Caco-2 (cell line): ENCODE results near the gene MED17. TPM values are rescaled to one million over a fixed set of nuclear protein-coding genes. Genes with fewer than 3 reads are reported as not detected.
A peak's percentile ranks its signal among the peaks of the same experiment; 100 is the strongest.

Source experiments
- BruUV-seq: library from RNA; stranded (reverse); fragments of 400-500 nt; replicated peaks from 2 replicates; lab custom pipeline; 2021; lab: Mats Ljungman, UMichigan
- CTCF ChIA-PET: fragments of 300-600 bp; sonication (Branson Sonifier 250); formaldehyde crosslinking; loops from one replicate; lab custom pipeline; 2022; ENCODE audit warnings: antibody characterized with exemption; lab: Charles Lee
- POLR2A ChIA-PET: fragments of 300-600 bp; sonication (Branson Sonifier 250); formaldehyde crosslinking; loops from one replicate; lab custom pipeline; 2022; ENCODE audit warnings: antibody characterized with exemption; lab: Charles Lee
- DNase-seq, 2 experiments: peaks; one replicate each; pipeline versions ENCODE4 v3.0.0 to v3.0.0-alpha.2; 2020 to 2022
- H3K27me3 ChIP-seq: replicated peaks from 2 replicates; pipeline ENCODE4 v1.6.0; 2011; ENCODE audit warnings: low read length; ENCODE audit not compliant: control insufficient read depth, insufficient read depth
- H3K36me3 ChIP-seq: 2 replicates; pipeline ENCODE4 v1.5.1; 2011; ENCODE audit warnings: low read length; ENCODE audit not compliant: control insufficient read depth, insufficient read depth
- H3K4me1 ChIP-seq: fragments of 250-450 bp; sonication (Bioruptor Pico); 2 replicates; pipeline ENCODE4 v1.5.1; 2020; ENCODE audit warnings: mild to moderate bottlenecking
- H3K4me3 ChIP-seq: 2 replicates; pipeline ENCODE4 v1.5.1; 2011; ENCODE audit warnings: low read depth, mild to moderate bottlenecking, control low read depth, low read length
- H3K9me3 ChIP-seq: fragments of 250-450 bp; sonication (Bioruptor Pico); 2 replicates; pipeline ENCODE4 v1.5.1; 2020; ENCODE audit warnings: mild to moderate bottlenecking, moderate library complexity
- H3K27ac Mint-ChIP-seq: one replicate; pipeline ENCODE4 v1.8.0; 2022; ENCODE audit warnings: mixed read lengths; ENCODE audit not compliant: unreplicated experiment
- H3K27me3 Mint-ChIP-seq: one replicate; pipeline ENCODE4 v1.8.0; 2022; ENCODE audit warnings: mixed read lengths; ENCODE audit not compliant: insufficient read depth, unreplicated experiment
- H3K36me3 Mint-ChIP-seq: one replicate; pipeline ENCODE4 v1.8.0; 2022; ENCODE audit warnings: mild to moderate bottlenecking, mixed read lengths; ENCODE audit not compliant: insufficient read depth, unreplicated experiment
- H3K4me1 Mint-ChIP-seq: one replicate; pipeline ENCODE4 v1.8.0; 2022; ENCODE audit warnings: low read depth, mixed read lengths; ENCODE audit not compliant: unreplicated experiment
- H3K4me3 Mint-ChIP-seq: one replicate; pipeline ENCODE4 v1.8.0; 2022; ENCODE audit warnings: mild to moderate bottlenecking, moderate library complexity, mixed read lengths; ENCODE audit not compliant: unreplicated experiment
- H3K9me3 Mint-ChIP-seq: one replicate; pipeline ENCODE4 v1.8.0; 2022; ENCODE audit warnings: mixed read lengths; ENCODE audit not compliant: unreplicated experiment
- intact Hi-C: fragments of 100-400 bp; cut with micrococcal nuclease; formaldehyde crosslinking; loops from one replicate; pipeline ENCODE4 v1.10.0; 2022; ENCODE audit not compliant: unreplicated experiment
- total RNA-seq: library from RNA; stranded (reverse); gene quantifications from 2 replicates; pipeline ENCODE4 v1.2.3, GENCODE V29; 2022
- TF ChIP-seq, protein P1 (sequence below), 2 experiments: fragments of 200-600 bp in 1 of 2; IDR thresholded peaks; 1 replicate in 1 of 2; 2 replicates in 1 of 2; pipeline versions ENCODE4 v1.5.1 to v1.8.0; 2011 to 2022; ENCODE audit warnings: antibody characterized with exemption in 1 of 2, control low read depth in 1 of 2, inconsistent platforms in 1 of 2, low read depth in 1 of 2, low read length in 1 of 2, mild to moderate bottlenecking in 1 of 2, moderate library complexity in 1 of 2; ENCODE audit not compliant: insufficient read depth in 1 of 2, severe bottlenecking in 1 of 2, unreplicated experiment in 1 of 2

Gene MED17
- total RNA-seq, 1 experiment from 2014 or later, result 54.0 TPM

DNA sequence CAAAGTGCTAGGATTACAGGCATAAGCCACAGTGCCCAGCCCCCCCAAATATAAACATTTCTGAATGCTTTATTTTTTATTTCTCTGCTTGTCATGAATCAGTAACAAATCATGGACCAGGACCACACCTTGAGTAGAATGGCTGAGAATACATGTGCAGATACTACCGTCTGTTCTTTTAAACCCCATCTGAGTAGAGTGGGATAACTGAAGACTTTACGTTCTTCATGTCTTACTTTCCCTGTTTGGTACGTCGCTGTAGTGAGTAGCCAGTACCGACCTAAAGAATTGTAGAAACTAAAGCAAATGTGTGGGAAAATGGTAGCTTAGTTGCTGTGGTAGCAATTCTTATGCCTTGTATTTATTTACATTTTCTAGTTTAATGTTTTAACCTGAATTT, 29.9 kb downstream of the MED17 start:
- no TSS peak for BruUV-seq
- Histone ChIP-seq H3K27me3 (no peaks in the 10 kb centered on the region), H3K4me1 (peaks cover 29% of the 10 kb centered on the region), H3K4me3 (no peak overlapping the region), H3K9me3 (no peaks in the 10 kb centered on the region), H3K36me3 (peaks cover 5% of the 10 kb centered on the region; the same call in 1 of the 2 replicates)
- Mint-ChIP-seq H3K27me3 (no peaks in the 10 kb centered on the region), H3K4me3 (no peak overlapping the region), H3K9me3 (no peaks in the 10 kb centered on the region), H3K27ac (no peak overlapping the region), H3K4me1 (peaks cover 6% of the 10 kb centered on the region), H3K36me3 (peaks cover 86% of the 10 kb centered on the region)
- no peak for DNase-seq
- TF ChIP-seq, protein P1, sequence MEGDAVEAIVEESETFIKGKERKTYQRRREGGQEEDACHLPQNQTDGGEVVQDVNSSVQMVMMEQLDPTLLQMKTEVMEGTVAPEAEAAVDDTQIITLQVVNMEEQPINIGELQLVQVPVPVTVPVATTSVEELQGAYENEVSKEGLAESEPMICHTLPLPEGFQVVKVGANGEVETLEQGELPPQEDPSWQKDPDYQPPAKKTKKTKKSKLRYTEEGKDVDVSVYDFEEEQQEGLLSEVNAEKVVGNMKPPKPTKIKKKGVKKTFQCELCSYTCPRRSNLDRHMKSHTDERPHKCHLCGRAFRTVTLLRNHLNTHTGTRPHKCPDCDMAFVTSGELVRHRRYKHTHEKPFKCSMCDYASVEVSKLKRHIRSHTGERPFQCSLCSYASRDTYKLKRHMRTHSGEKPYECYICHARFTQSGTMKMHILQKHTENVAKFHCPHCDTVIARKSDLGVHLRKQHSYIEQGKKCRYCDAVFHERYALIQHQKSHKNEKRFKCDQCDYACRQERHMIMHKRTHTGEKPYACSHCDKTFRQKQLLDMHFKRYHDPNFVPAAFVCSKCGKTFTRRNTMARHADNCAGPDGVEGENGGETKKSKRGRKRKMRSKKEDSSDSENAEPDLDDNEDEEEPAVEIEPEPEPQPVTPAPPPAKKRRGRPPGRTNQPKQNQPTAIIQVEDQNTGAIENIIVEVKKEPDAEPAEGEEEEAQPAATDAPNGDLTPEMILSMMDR (IDR thresholded peaks at IDR 0.05; ENCODE audit: insufficient read depth in 1 of 2, low read depth in 1 of 2, low read length in 1 of 2, severe bottlenecking in 1 of 2, unreplicated experiment in 1 of 2), result no peak
- ChIA-PET CTCF (no interaction called here), POLR2A (no interaction called here)
- intact Hi-C loops, result loop anchor here (2.0 kb wide), 1 partner anchor 37 kb away; the partner anchor contains the start of gene VSTM5

DNA sequence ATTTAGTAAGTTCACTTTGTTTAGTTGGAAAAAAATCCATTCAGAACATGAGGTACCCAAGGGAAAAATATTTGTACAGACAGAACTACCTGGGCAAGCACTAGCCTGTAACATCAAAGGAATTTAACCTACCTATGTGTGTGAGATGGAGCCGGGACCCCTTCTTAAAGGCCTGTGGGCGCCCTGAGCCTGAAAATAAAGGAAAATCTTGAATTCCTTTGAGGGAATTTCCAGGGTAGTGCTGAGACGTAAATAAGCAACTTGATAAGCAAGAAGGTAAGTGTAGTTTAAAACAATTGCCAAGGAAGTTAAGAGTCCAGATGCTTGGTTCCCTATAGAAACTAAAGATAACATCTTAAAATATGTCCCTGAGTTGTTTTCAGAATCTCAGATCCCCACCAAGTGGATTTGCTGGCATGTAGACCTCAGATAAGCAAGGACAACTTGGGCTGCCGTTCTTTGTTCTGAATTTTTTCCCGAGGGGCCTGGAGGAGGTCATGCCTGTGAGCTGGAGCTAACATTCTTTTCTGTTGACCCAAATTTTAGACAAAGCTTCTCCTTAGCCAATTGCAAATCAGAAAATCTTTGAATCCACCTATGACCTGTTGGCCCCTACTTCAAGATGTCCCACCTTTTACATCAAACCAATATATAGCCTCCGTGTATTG, 31.0 kb downstream of the MED17 start:
- no TSS peak for BruUV-seq
- 0 out of 2 replicates have a peak, but pooled peaks cover 1% of the 10 kb centered on the region for H3K36me3 ChIP-seq
- ChIA-PET POLR2A (no interaction called here), CTCF (no interaction called here)
- no peak overlapping the region for H3K4me3 ChIP-seq
- TF ChIP-seq, protein P1 (IDR thresholded peaks at IDR 0.05; ENCODE audit: insufficient read depth in 1 of 2, low read depth in 1 of 2, low read length in 1 of 2, severe bottlenecking in 1 of 2, unreplicated experiment in 1 of 2), result no peak
- peaks cover 29% of the 10 kb centered on the region for H3K4me1 ChIP-seq
- H3K9me3 ChIP-seq, result no peaks in the 10 kb centered on the region
- H3K4me3 Mint-ChIP-seq, result no peak overlapping the region
- intact Hi-C loops, result no loop called here
- peaks cover 6% of the 10 kb centered on the region for H3K4me1 Mint-ChIP-seq
- H3K27me3 Mint-ChIP-seq, result no peaks in the 10 kb centered on the region
- H3K27me3 ChIP-seq, result no peaks in the 10 kb centered on the region
- no peak overlapping the region for H3K27ac Mint-ChIP-seq
- H3K9me3 Mint-ChIP-seq, result no peaks in the 10 kb centered on the region
- H3K36me3 Mint-ChIP-seq, result peaks cover 79% of the 10 kb centered on the region
- DNase-seq, result peak; percentile 27 to 66

DNA sequence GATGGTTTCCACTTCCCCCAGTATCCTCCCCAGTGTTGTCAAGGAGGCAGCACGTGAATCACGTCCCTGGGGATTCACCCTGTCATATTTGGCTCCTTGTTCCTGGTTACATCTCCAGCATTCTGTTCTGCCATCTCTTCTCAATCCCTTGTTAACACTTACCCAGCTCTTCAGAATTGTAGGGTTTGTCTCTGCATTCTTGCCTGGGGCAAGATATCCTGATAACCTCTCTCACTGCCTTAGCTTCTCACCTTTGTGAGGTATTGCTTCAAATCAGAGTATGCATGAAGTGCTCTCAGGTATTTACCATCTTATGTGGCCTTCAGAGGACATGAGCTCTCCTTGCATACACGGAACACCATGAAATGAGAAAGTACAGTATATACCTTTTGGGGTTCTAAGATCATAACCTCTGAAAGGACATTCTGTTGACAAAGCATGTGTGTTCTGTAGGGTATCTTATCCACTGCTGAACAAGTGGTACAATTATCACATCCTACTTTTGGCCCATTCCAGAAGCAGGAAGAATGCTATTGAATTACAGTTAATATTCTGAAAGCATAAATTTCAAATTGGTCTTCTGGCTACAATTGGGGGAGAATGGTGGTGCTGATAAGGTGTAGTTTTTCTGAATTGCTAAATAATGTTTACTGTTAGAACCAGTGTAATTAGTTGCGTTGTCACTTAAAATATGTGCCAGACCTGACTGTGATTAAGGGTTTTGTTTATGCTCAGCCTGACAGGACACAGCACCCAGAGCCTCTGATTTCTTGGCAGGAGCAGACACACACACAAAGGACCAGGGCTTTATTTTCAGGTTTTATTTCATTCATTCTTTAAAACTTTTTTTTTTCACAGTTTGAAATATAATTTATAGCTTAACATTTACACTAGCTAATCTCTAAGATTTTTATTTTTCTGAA, 33.6 kb downstream of the MED17 start:
- no peak overlapping the region for H3K4me3 Mint-ChIP-seq
- peaks cover 53% of the 10 kb centered on the region for H3K4me1 ChIP-seq
- ChIA-PET CTCF (interaction anchor here (0.5 to 1.0 kb wide), 2 partner anchors 10 to 33 kb away, joined by 3 to 5 read pairs; partner anchors contain the start of gene MED17), POLR2A (interaction anchor here (0.6 to 1.0 kb wide), 4 partner anchors 12 to 670 kb away, joined by 3 to 4 read pairs (median 4); partner anchors contain the start of genes C11orf54 and MED17)
- intact Hi-C loops, result no loop called here
- H3K9me3 ChIP-seq, result no peaks in the 10 kb centered on the region
- DNase-seq, result peak; percentile 43 to 61
- no TSS peak for BruUV-seq
- no peaks in the 10 kb centered on the region for H3K27me3 ChIP-seq
- H3K36me3 Mint-ChIP-seq, result peaks cover 53% of the 10 kb centered on the region
- no peak overlapping the region for H3K27ac Mint-ChIP-seq
- peaks cover 14% of the 10 kb centered on the region for H3K4me1 Mint-ChIP-seq
- no peaks in the 10 kb centered on the region for H3K9me3 Mint-ChIP-seq
- TF ChIP-seq, protein P1 (IDR thresholded peaks at IDR 0.05; ENCODE audit: insufficient read depth in 1 of 2, low read depth in 1 of 2, low read length in 1 of 2, severe bottlenecking in 1 of 2, unreplicated experiment in 1 of 2), result no peak
- H3K36me3 ChIP-seq, result no peaks in the 10 kb centered on the region
- no peaks in the 10 kb centered on the region for H3K27me3 Mint-ChIP-seq
- H3K4me3 ChIP-seq, result no peak overlapping the region
